Cortex of kidney (tissue), 1 donor: Measurements from ENCODE around the gene VRK3.
A peak's percentile ranks its signal among the peaks of the same experiment; 100 is the strongest.

ENCODE experiments used
- DNase-seq: peaks from one replicate; lab custom pipeline; 2025; lab: John Stamatoyannopoulos, UW

Gene VRK3

GRCh38 chr19:50030937-50031336 lies 5.8 kb upstream of the VRK3 start:
- DNase-seq: no peak

GRCh38 chr19:50030225-50030624 lies 5.1 kb upstream of the VRK3 start:
- DNase-seq: no peak

GRCh38 chr19:50026550-50026906 lies 1.4 kb upstream of the VRK3 start:
- no peak for DNase-seq

- DNase-seq: peak; percentile 50
These were observed 800 bp upstream of the VRK3 start, which contains the start of gene ZNF473 for GRCh38 chr19:50025794-50026549. TSS of gene ZNF473 (plus strand) at chr19:50026005. CDS start at chr19:50031083, 5,078 bp downstream.

- DNase-seq: no peak
These were observed 502 bp downstream of the VRK3 start for GRCh38 chr19:50024719-50025021.

GRCh38 chr19:50022823-50023222 lies 2.3 kb downstream of the VRK3 start:
- DNase-seq: no peak

- no peak for DNase-seq
These were observed 4.7 kb downstream of the VRK3 start for GRCh38 chr19:50020481-50020880.

- DNase-seq: no peak
These were observed 8.9 kb downstream of the VRK3 start for GRCh38 chr19:50016225-50016807.

- DNase-seq: no peak
These were observed 16.6 kb downstream of the VRK3 start for GRCh38 chr19:50008532-50008931.

- no peak for DNase-seq
These were observed 17.2 kb downstream of the VRK3 start for GRCh38 chr19:50007947-50008346.

- DNase-seq: no peak
These were observed 18.0 kb downstream of the VRK3 start for GRCh38 chr19:50007170-50007569.

GRCh38 chr19:50005428-50005827 lies 19.7 kb downstream of the VRK3 start:
- no peak for DNase-seq

GRCh38 chr19:50003810-50004419 lies 21.3 kb downstream of the VRK3 start:
- DNase-seq: no peak

- no peak for DNase-seq
These were observed 21.9 kb downstream of the VRK3 start for GRCh38 chr19:50003254-50003788.

GRCh38 chr19:50002386-50002960 lies 22.7 kb downstream of the VRK3 start:
- DNase-seq: no peak

GRCh38 chr19:50001775-50002174 lies 23.4 kb downstream of the VRK3 start:
- DNase-seq: no peak

- DNase-seq: no peak
These were observed 24.2 kb downstream of the VRK3 start for GRCh38 chr19:50000841-50001557.

GRCh38 chr19:50000038-50000840 lies 24.9 kb downstream of the VRK3 start:
- no peak for DNase-seq

GRCh38 chr19:49999371-50000010 lies 25.7 kb downstream of the VRK3 start:
- DNase-seq: no peak

- DNase-seq: no peak
These were observed 27.5 kb downstream of the VRK3 start for GRCh38 chr19:49997709-49998108.

GRCh38 chr19:49988433-49988832 lies 36.7 kb downstream of the VRK3 start:
- DNase-seq: no peak
